Epithelial cell of esophagus (primary cell): Measurements from ENCODE around the gene PIBF1.

Experiments
- DNase-seq: peaks from one replicate; pipeline ENCODE4 v3.0.0; 2010; ENCODE audit warnings: low read depth
- H3K4me3 ChIP-seq: 2 replicates; pipeline ENCODE4 v1.5.1; 2011; ENCODE audit warnings: mild to moderate bottlenecking, low read length, control low read depth
- TF ChIP-seq, protein P1 (sequence below): IDR thresholded peaks from 2 replicates; pipeline ENCODE4 v1.5.1; 2011; ENCODE audit warnings: low read depth, mild to moderate bottlenecking, low read length, control low read depth, inconsistent platforms; ENCODE audit not compliant: insufficient read depth; ENCODE audit errors: missing control alignments

Gene PIBF1

DNA sequence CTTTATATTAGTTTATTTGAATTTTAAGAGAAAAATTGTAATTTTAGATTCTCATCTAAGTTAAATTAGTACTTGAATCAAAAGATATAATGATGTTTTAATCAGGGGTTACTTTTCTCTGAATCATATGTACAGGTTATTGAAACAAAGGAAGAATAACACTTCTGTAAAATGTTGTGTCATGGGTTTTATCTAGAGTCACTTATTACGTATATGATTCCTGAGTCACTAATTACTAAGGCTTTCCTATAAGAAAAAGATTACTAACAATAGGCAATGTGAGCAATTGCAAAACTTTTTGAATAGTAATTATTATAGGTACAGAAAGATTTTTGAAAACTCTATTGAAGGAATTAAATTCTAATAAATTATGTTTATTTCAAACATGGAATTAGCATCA, 177.7 kb downstream of the PIBF1 start:
- H3K4me3 ChIP-seq, result no peak overlapping the region
- peak; percentile 80 for DNase-seq
- TF ChIP-seq, protein P1, sequence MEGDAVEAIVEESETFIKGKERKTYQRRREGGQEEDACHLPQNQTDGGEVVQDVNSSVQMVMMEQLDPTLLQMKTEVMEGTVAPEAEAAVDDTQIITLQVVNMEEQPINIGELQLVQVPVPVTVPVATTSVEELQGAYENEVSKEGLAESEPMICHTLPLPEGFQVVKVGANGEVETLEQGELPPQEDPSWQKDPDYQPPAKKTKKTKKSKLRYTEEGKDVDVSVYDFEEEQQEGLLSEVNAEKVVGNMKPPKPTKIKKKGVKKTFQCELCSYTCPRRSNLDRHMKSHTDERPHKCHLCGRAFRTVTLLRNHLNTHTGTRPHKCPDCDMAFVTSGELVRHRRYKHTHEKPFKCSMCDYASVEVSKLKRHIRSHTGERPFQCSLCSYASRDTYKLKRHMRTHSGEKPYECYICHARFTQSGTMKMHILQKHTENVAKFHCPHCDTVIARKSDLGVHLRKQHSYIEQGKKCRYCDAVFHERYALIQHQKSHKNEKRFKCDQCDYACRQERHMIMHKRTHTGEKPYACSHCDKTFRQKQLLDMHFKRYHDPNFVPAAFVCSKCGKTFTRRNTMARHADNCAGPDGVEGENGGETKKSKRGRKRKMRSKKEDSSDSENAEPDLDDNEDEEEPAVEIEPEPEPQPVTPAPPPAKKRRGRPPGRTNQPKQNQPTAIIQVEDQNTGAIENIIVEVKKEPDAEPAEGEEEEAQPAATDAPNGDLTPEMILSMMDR, result no peak

DNA sequence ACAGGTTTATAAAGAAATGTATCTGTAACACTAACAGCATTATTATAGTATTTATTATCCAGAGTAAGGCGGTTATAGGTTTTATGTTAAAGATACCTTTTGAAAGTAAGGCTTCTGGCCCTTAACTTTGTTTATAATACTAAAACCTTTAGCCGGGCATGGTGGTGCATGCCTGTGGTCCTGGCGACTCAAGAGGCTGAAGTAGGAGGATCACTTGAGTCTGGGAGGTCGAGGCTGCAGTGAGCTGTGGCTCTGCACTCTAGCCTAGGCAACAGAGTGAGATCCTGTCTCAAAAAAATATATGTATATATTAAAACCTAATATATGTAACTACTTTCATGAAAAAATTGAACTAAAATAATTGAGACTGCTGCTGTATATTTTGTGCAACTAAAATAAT, 178.2 kb downstream of the PIBF1 start:
- TF ChIP-seq, protein P1, result no peak
- DNase-seq, result no peak
- peak overlapping the region; percentile 20 for H3K4me3 ChIP-seq

DNA sequence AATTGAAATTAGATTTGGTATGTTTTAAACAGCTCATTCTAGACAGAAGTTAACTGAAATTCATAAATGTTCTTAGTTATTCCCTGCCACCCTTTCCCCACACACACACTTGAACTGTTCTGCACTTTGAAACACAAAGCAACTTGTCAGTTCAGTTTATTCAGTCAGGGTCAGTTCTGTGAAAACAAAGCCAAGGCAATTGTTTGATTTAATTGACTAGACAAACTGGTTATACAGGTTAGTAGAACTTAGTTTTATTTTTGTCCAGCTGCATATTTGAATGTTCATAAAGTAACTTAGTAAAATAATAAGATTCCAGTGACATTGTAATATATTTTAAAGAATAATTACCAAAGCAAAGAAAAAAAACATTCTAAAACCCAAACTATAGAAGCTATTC, 178.6 kb downstream of the PIBF1 start:
- peak overlapping the region; percentile 20 for H3K4me3 ChIP-seq
- DNase-seq, result peak; percentile 82
- TF ChIP-seq, protein P1, result no peak

DNA sequence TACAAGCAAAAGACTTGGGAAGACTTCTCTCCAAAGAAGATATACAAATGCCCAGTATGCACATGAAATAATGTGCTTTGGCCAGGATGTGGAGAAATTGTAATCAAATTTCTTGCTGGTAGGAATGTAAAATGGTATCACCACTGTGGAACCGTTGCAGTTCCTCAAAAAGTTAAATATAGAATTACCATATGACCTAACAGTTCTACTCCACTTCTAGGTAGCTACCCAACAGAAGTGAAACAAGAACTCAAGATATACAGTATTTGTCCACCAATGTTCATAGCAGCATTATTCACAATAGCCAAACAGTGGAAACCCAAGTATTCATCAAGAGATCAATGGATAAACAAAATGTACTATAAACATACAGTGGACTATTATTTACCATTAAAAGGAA, 181.8 kb downstream of the PIBF1 start:
- no peak overlapping the region for H3K4me3 ChIP-seq
- DNase-seq, result no peak
- TF ChIP-seq, protein P1, result no peak

DNA sequence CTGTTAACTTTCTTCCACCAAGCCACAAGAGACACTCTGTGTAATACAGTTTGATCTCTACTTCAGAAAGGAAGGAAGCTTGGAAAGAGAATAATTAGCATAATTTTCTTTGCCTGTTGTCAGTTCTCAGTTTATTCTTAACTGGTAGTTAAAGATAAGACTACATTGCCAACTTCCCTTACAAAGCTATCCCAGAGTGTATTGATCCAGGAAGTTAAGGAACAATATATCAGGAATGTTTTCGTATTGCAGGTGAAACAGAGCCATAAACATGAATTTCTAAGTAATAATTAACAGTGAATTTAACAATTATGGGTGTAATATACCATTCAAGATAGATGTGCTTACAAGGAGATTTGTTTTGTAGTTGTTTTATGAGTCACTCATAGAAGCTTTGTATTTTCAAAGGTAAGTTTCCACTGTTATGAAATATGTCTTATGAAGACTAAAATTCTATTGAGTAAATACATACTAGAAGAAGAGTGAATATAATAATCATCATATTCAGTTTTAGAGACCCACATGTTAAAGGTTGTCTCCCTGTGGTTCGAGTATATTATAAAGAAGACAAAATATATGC, 188.5 kb downstream of the PIBF1 start:
- H3K4me3 ChIP-seq, result no peak overlapping the region
- TF ChIP-seq, protein P1, result no peak
- peak; percentile 35 for DNase-seq

DNA sequence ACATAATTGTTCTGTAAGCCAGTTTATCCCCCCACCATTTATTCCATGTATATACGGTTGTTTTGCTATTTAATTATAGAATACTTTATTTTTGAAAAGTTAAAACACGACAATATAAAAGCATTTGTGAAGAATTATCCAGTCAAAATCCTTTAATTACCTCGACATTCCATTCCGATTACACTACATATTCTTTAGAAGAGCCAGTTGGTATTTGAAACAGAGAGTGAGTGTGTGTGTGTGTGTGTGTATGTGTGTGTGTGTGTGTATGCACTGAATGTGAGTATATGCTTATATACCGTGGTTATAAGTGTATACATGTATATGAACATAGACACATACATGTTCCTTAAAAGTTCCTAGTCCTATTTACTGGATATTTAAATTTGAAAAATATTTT, 189.0 kb downstream of the PIBF1 start:
- TF ChIP-seq, protein P1, result no peak
- DNase-seq, result peak; percentile 30
- H3K4me3 ChIP-seq, result no peak overlapping the region

DNA sequence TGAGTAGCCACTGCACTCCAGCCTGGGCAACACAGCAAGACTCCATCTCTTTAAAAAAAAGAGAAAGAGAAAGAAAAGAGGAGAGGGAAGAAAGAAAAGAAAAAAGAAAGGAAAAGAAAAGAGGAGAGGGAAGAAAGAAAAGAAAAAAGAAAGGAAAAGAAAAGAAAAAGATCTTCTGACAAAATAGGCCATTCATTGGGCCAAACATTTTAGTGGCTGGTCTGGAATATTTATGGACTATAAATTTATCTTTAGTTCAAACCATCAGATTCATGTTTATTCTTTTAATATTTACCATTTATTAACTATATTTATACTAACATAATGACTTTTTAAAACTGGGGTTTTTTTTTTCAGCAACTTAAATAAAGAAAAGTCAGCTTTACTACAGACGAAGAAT, 191.3 kb downstream of the PIBF1 start:
- TF ChIP-seq, protein P1, result no peak
- DNase-seq, result no peak
- H3K4me3 ChIP-seq, result no peak overlapping the region
